Sigmoid colon (tissue), 3 donors: ENCODE results near the gene VGF.

ENCODE experiments used
- CTCF ChIP-seq, 4 experiments: fragments of 450-650 bp in 3 of 4; fragments of 200-600 bp in 1 of 4; IDR thresholded peaks; one replicate each; pipeline ENCODE4 v1.5.1; 2016 to 2019; ENCODE audit warnings: antibody characterized with exemption in 4 of 4, mild to moderate bottlenecking in 3 of 4, moderate library complexity in 2 of 4
- POLR2A ChIP-seq, 2 donors: fragments of 450-650 bp; IDR thresholded peaks; one replicate each; pipeline ENCODE4 v1.6.1; 2016; ENCODE audit warnings: antibody characterized with exemption in 2 of 2, mild to moderate bottlenecking in 2 of 2, moderate library complexity in 2 of 2

- TF ChIP-seq POLR2A (IDR thresholded peaks at IDR 0.05) (no peak), CTCF (IDR thresholded peaks at IDR 0.05) (no peak)
Observed at GRCh38 chr7:101211501-101211900, 46.1 kb upstream of the VGF start.
